GM18861 (cell line): Measurements from ENCODE around the gene PCBP3.
"Not testable (repeated sequence)": the region's sequence is repeated elsewhere in the genome, so short reads cannot be mapped to it uniquely, and the experiment has no call there.

Source experiments
- ATAC-seq: cut with Tn5 transposase; IDR thresholded peaks from one replicate; pipeline ENCODE4 v1.9.1; 2021; ENCODE audit not compliant: unreplicated experiment

The PCBP3 gene

DNA sequence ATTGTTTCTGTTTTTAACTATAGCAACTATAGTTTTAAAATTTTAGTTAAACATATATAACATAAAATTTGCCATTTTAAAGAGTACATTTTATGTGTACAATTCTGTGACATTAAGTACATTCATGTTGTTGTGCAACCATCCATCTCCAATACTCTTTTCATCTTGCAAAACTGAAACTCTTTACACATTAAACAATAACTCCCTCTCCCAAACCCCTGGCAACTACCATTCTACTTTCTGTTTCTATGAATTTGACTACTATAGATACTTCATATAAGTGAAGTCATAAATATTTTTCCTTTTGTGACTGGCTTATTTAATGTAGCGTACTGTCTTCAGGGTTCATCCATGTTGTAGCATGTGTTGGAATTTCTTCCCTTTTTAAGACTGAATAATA, 25.9 kb downstream of the PCBP3 start:
- no peak for ATAC-seq

GRCh38 chr21:45670731-45671130, 27.2 kb downstream of the PCBP3 start:
- ATAC-seq, result no peak

- not testable (repeated sequence) for ATAC-seq
These were observed 35.3 kb downstream of the PCBP3 start for GRCh38 chr21:45678790-45679189.

- ATAC-seq, result no peak
These were observed 36.7 kb downstream of the PCBP3 start for GRCh38 chr21:45680215-45680614.

DNA sequence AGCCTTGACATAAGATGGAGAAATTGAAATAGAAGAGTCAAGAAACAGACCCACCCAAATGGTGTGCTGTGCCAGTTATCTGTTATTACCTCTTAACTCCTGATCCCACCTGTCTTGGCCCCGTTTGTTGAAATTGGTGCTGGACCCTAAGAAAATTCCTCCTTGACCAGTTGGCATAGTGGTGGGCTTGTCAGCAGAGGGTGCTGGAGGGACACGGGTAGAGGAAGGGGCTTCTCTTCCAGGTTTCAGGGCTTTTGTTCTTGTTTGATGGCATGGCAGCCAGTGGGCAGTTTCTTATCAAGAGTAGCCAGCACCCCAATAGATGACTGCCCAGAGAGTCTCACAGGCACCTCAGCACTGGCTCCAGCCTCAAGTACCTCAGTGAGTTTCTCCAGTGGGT, 51.6 kb downstream of the PCBP3 start:
- no peak for ATAC-seq

DNA sequence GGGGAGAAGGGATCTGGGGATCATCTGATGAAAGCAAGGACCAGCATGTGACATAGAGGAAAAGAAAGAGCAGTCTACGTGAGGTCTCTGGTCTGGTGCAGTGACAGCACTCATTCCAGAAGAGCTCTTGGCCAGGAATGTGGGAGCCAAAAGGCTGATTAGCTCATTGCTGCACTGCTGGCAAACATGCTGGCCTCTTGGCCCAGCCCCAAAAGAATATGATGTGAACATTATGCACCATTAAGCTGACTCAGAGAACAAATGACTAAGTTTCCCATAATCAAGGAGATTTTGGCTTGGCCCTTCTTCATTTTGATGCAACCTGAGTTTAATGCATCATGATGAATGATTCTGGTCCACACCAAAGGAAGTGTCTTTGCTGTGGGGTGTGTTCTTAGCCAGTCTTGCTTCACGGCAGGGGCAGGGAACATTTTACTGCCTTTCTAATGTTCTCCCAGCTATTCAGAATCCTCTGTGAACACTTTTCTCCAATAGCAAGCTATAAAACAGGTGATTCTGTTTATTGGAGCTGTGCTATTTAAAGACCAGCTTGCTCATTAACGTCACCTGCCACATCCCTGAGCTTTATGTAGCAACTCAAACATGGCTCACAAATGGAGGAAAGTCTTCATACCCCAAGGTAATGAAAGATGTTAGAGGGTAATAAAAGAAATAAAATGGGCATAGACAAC, 55.1 kb downstream of the PCBP3 start:
- ATAC-seq, result no peak

- no peak for ATAC-seq
These were observed 55.9 kb downstream of the PCBP3 start for GRCh38 chr21:45699251-45699942.

DNA sequence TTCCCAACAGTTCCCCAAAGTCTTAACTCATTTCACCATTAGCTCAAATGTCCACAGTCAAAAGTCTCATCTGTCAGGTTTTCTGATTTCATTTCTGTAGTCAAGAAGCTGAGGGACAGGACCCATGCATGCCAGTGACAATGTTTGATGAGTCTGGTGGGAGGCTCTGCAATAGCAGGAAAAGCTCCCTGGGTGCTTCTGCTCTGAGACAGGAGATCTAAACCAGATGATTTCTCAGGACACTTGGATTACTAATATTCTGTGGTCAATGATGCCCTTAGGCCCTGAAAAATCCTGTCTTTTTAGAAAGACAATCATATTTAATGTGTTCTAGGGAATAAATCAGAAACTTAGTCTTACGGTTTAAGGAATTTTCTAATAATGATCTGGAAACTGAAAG, 56.4 kb downstream of the PCBP3 start:
- ATAC-seq, result no peak

- no peak for ATAC-seq
These were observed 56.9 kb downstream of the PCBP3 start for GRCh38 chr21:45700461-45700860.

DNA sequence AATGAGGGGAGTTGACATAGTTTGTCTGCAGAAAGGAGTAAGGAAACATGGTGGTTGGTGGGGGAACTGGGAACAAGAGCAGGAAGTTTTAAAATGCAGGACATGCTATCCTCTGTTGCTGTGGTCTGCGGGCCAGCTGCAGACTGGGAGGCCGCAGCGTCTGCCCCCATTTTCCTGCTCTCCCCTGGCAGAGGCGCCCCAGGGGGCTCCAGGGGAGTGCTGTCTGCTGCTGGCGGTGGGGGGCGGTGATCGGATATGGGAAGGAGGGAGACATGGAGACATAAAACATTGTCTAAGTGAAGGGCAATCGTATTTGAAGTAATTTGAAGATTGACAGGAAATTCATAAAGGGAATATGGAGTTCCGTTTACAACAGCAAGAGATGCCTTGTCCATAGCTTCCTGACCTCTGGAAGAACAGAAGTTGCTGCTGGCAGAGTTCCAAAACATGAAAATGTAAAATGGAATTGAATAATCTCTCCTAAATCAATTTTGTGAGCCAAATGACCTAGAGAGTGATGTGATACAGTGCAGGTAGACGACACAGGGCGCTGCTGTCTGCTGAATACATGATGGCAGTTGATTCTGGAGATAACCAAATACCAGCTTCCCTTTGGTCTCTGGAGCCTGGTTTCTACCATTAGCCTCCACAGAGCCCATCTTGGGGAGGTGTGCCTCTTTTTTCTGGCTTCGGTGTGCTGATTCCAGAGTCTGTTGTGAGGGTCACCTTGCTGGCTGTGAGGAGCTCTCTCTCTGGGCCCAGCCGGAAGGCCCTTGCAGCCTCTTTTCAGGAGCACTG, 61.0 kb downstream of the PCBP3 start:
- no peak for ATAC-seq

DNA sequence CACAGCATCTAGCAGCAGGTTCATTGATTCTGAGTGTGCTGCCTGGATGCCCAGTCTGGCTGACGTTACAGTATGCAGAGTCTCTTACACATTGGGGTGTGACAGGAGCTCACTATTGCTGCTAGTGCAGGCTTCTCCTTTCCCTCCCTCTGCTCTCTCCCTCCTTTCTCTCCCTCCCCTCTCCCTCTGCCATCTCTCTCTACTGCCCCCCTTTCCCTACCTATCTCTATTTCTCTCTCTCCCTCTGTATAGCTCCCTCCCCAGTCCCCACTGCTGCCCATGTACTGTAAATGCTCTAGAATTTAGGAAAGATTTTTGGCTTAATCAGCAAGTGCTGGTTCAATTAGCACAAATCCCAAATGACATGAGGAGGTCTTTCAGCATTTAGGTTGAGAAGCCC, 62.8 kb downstream of the PCBP3 start:
- no peak for ATAC-seq

- no peak for ATAC-seq
These were observed 65.6 kb downstream of the PCBP3 start for GRCh38 chr21:45709173-45709572.

GRCh38 chr21:45709696-45710268, 66.3 kb downstream of the PCBP3 start:
- ATAC-seq, result no peak

- ATAC-seq, result not testable (repeated sequence)
These were observed 66.8 kb downstream of the PCBP3 start for GRCh38 chr21:45710306-45710705.

DNA sequence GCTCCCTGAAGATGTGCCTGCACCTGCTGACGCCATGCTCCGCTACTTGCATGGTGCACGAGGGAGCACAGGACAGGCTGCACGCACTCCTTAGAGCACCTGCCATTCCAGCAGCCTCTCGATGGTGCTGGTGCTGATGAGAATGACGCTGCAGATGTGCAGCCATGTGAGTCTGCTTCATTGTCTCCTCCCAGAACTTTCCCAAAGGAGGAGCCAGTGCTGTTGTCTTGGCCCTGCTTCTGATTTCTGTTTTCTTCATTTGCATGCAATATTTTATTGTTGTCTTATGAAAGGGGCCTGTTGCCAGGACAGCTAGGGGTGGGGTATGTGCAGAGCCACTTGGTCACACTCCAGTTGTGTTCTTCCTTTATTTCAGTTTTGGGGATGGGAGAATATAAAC, 70.1 kb downstream of the PCBP3 start:
- no peak for ATAC-seq

DNA sequence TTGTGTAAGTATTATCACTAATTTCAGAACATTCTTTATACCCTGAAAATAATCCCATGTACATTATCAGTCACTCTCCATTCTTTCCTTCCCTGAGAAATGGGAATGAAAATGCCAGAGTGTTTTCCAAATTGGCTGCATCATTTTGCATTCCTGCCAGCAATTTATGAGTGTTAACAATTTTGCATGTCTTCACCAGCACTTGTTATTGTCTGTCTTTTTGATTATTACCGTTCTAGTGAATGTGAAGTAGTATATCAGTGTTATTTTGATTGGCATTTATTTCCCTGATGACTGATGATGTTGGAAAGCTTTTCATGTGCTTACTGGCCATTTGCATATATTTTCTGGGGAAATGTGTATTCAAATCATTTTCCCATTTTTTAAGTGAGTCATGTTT, 71.9 kb downstream of the PCBP3 start:
- no peak for ATAC-seq

DNA sequence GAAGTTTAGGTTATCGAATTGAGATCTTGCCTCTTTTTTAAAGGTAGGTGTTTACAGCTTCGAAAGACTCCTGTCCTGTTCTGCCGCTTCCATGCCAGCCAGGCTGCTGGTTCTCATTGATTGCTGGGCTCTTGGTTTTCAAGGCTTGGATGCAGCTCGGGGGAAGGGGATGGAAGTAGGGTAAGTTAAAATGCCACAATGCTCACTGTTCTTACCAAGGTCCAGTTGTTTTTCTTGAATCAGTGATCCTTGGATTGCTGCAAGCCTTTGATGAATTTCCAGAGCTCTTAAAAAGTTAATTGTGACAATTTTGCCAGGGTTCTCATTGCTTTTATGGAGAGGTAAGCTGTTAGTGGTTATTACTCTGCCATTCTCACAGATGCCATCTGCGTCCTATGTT, 74.9 kb downstream of the PCBP3 start:
- no peak for ATAC-seq

GRCh38 chr21:45719177-45719802, 75.8 kb downstream of the PCBP3 start:
- ATAC-seq, result no peak

DNA sequence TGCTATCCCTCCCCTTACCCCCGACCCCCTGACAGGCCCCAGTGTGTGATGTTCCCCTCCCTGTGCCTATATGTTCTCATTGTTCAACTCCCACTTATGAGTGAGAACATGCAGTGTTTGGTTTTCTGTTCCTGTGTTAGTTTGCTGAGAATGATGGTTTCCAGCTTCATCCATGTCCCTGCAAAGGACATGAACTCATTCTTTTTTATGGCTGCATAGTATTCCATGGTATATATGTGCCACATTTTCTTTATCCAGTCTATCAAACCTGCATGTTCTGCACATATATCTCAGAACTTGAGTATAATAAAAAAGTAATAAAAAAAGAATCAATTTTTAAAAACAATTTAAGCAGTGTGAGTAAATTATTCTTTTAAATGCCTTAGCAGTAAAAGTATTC, 76.7 kb downstream of the PCBP3 start:
- ATAC-seq, result not testable (repeated sequence)

- no peak for ATAC-seq
These were observed 78.1 kb downstream of the PCBP3 start for GRCh38 chr21:45721671-45722070.
